NT2/D1 (cell line): Measurements from ENCODE around the gene DBF4.
"Not testable (repeated sequence)": the region's sequence is repeated elsewhere in the genome, so short reads cannot be mapped to it uniquely, and the experiment has no call there.

Source experiments
- SUZ12 ChIP-seq: IDR thresholded peaks from 2 replicates; pipeline ENCODE4 v1.6.1; 2011; ENCODE audit not compliant: insufficient read length, insufficient read depth; ENCODE audit errors: extremely low read depth
- YY1 ChIP-seq: IDR thresholded peaks from 2 replicates; pipeline ENCODE4 v1.6.1; 2011; ENCODE audit not compliant: insufficient read length, insufficient read depth
- ZNF274 ChIP-seq: IDR thresholded peaks from 2 replicates; pipeline ENCODE4 v1.6.1; 2011; ENCODE audit warnings: mild to moderate bottlenecking, low read depth, low read length

GRCh38 chr7:87873328-87873727 is 3.0 kb upstream of the DBF4 start:
- TF ChIP-seq SUZ12, YY1, ZNF274: not testable (repeated sequence)
